GM19397 (cell line): ENCODE data around the gene PPP1R16B.
"Not testable (repeated sequence)": the region's sequence is repeated elsewhere in the genome, so short reads cannot be mapped to it uniquely, and the experiment has no call there.

ENCODE experiments used
- ATAC-seq: cut with Tn5 transposase; IDR thresholded peaks from one replicate; pipeline ENCODE4 v1.9.1; 2021; ENCODE audit warnings: mild to moderate bottlenecking, moderate library complexity; ENCODE audit not compliant: unreplicated experiment

PPP1R16B gene

DNA sequence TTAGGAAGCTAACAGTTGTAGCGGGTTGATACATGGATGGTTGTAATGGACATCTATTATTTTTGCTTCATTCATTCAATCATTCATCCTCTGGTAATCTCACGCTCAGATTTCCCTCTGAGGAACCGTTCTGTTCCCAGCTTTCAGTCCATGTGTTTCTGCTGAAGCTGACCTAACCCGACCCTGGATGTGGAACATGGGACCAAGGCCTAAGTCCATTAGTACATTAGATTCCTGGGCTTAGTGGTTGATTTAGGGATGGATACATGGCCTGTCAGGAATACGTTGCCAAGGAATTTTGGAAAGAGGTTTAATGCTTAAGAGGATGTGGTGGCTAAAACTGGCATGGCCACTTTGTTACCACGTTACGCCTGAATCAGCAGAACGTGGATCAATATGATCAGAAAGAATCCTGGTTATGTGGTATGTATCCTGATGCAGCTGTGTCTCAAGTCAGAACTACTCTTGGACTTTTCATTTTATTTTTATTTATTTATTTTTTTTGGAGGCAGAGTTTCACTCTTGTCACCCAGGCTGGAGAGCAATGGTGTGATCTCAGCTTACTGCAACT is 152.5 kb downstream of the PPP1R16B start:
- ATAC-seq = no peak

DNA sequence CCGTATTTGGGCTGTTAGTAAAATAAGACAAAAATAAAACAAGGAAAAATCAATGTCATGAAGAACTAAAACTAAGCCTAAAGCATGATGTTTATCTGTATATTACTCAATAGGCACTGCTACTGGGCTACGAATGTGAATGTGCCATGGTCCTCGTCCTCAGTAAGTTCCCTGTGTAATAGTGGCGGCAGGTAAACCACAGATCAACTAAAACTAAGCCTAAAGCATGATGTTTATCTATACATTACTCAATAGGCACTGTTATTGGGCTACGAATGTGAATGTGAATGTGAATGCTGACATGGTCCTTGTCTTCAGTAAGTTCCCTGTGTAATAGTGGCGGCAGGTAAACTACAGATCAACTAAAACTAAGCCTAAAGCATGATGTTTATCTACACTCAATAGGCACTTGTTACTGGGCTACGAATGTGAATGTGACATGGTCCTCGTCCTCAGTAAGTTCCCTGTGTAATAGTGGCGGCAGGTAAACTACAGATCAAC is 154.7 kb downstream of the PPP1R16B start:
- ATAC-seq = not testable (repeated sequence)

DNA sequence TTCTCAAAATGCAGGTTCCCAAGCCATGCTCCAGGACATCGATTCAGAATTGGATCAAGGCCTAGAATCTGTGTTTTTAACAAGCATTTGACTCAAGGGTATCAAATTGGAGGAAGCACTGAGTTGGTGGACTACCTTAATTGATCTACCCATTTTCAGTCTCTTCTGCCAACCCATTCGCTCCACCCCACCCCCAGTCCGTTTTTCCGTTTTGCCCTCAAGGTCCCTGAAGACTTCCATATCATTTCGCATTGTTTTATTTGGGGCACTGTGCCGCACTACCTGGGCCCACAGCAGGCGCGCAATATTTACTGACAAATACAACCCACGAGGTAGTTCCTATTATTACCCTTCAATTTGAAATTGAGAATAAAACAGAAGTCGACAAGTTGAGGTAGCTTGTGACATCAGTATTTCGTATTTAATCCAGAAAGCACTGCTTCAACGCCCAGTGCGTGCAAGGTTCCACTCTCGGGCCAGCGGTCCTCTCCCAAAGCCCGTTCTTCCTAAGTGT is 156.1 kb downstream of the PPP1R16B start:
- no peak for ATAC-seq

DNA sequence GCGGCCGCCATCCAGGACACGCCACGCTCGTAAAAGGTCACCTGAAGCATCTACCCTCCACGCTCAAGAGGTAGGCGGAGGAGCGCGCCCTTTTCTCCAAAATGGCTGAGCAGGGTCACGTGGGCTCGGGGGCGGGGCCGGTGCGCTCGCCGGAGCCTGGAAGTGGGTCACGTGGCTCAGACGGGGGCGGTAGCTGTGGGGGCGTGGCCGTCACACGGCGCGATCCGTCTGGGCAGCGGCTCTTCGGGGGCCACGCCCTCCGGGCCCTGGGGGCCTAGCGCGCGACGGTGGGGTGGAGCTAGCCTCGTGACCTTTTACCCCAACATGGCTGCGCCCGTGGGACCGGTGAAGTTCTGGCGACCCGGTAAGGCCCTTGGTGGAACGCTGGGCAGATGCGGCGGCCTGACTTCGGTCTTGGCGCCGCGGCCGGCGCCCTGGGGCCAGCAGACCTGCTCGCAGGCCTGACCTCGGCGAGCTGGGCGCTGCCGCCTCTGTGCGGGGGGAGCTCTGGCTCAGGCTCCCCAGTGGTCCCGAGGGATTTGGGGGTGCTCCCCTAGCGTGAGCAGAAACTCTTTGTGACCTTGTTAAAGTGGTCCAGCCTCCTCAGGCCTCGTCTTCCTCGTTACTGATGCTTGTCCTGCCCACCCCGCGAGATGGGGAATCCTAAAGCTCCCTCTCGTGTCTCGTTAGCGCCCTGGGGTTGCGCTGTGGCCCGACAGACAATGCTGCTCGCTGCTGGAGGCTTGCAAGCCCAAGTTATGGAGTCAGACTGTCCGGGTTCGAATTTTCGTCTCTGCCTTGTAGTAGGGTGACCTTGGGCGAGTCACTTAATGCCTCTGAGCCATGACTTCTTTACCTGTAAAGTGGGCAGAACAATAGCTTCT is 156.8 kb downstream of the PPP1R16B start, which contains the start of gene DHX35:
TSS of gene DHX35 (plus strand) at position 301 of the 884 bp plus-strand sequence. CDS start at position 325, 24 bp downstream.
- ATAC-seq = peak; percentile 97

DNA sequence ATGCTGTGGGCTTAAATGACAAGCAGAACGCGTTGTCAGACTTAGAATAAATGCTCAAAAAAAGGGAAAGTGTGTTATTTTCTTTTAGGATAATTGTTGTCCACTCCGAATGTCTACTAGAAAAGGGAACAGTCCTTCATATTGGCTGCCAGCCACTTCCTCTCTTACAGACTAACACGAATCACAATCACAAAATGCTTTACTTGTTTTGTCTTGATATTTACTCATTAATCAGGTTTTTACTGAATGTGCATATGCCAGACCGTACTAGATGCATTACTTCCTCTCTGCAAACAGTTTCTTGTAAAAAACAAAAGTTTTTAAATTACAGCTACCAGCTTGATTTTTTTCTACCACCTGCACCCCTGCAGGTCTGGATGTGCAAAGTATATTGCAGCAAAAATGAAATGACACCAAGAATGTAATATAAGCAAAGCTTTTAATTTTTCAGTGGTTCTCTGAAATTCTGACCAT is 157.5 kb downstream of the PPP1R16B start:
- ATAC-seq = no peak

DNA sequence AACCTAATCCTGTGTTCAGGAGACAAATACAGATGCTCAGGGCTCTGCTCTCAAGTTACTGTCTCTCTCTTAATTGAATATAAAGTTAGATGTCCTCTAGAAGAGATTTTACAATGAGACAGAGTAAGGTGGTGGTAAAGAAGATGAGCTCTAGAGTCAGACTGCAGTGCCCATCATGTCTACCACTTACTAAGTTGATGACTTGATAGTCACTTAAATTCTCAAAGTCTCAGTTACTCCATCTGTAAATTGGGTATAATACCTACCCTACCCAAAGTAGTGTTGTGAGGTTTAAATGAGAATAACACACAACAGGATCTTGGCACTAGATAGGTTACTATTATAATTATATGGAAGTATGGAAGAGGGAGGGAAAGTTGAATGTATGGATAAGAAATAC is 158.2 kb downstream of the PPP1R16B start:
- no peak for ATAC-seq

DNA sequence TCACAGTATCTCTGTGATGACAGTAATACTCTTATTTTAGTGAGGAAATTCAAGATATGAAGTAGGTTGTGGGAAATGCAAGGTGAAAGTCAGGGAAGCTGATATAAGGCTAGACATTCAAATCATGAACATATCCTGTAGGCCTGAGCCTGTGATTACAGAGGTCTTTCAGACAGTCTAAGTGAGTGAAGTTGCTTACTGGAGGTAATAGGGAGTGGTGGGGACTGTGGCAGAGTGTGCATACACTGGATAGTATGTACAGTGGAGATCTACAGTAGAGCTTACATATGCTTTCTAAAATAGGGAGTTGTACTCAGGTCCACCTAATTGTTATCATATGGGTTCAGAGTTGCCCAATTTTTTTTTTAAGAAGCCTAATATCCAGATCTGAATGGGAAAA is 159.8 kb downstream of the PPP1R16B start:
- ATAC-seq = no peak

DNA sequence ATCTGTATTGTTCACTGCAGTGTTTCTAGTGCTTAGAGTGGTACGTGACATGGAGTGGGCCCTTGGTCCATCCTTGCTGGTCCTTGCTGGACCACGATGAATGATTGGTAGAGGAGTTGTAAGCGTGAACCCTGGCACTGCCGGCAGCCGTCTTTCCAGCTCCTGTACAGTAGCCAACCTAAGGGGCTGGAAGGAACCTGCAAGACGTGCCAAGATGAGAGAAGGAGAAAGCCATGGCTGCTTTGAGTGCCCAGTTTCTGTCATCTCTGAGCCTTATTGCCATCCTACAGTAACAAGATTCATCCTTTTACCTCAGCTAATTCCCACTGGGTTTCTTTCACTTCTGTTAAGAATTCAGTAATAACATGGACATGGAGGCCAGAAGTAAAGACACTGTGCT is 162.6 kb downstream of the PPP1R16B start:
- ATAC-seq = no peak

DNA sequence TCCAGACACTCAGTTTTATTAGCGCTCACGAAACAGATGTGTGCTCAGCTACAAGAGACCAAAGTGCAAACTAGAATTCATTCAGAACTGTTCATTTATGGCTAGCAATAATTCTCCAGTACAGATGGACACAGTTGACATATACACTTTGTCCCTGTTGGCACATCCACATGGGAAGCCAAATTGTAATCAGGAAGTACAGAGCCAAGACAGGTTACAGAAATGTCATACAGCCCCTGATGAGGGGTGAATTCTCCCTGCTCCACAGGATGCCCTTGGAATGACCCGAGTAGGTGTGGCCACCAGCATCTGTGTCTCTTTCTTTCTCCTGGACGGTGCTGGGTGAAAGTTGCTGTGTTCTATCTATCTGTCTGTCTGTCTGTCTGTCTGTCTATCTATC is 164.2 kb downstream of the PPP1R16B start:
- no peak for ATAC-seq

DNA sequence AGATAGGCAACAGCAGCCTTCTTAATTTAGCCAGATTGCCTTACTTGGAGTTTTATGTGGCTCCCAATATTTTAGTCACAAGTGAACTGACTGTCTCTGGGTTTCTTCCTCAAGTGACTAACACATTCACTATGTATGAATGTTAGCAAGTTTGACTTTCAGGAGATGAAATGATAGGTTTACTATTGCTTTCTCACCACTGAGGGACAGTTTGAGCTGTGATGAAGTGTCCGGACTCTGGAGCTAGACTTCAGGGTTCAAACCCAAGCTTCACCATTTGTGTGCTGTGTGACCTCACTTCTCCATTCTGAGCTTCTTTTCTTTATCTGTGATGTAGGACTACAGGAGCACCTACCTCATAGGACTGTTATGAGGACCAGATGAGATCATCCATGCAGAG is 164.8 kb downstream of the PPP1R16B start:
- no peak for ATAC-seq
